HG03280 (cell line): ENCODE measurements around the gene ITM2C.

ENCODE experiments used
- ATAC-seq: cut with Tn5 transposase; IDR thresholded peaks from one replicate; pipeline ENCODE4 v1.9.1; 2021; ENCODE audit warnings: mild to moderate bottlenecking, moderate library complexity; ENCODE audit not compliant: unreplicated experiment

ITM2C gene

GRCh38 chr2:230889911-230890601, 25.3 kb downstream of the ITM2C start:
- ATAC-seq: no peak

DNA sequence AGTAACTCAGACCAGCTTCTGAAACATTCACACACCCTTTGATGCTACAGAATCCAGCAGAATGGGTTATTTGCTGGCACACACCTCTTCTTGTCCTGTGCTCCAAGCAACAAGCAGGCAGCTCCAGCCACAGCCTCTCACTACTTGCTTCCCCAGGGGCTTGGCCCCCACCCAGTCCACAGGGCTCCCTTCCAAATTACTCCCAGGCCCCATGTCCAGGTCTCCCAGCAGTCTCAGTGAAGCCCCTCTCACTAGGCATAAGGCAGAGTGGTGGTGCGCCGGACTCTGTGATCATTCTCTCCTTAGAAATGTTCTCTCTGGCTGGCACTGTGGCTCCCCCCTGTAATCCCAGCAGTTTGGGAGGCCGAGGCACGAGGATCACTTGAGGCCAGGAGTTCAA, 25.9 kb downstream of the ITM2C start:
- ATAC-seq: no peak

DNA sequence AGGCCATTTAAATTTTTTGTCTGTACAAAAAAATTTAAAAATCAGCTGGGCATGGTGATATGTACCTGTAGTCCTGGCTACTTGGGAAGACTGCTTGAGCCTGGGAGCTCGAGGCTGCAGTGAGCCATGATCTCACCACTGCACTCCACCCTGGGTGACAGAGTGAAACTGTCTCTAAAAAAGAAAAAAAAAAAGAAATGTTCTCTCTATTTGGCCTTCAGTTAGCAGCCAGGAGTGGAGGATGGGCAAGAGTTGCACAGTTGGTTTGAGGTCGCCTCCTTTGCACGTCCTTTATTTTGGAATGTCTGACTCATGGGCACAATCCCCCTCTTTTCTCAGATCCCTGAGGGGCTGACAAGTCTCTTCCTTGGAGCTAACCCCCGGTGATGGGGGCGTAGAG, 26.3 kb downstream of the ITM2C start:
- no peak for ATAC-seq

GRCh38 chr2:230891509-230891908, 26.8 kb downstream of the ITM2C start:
- ATAC-seq: no peak

DNA sequence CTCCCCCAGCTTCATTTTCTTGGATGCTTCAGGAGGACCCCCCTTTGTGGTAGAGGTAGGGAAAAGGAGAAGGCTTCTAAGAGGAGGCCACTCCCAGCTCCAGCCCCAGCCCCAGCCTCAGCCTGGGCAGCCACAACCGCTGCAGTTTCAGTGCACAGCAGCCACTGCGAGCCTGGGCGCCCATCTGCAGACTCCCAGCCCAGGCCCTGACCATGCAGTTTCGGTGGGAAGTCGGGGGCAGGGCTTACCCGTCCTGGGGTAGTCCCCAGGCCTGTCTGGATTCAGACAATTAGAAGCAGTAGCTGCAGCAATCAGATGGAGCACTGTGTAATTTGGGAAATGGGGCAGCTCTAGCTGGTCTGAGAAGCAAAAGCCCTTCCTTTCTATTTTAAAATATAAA, 28.6 kb downstream of the ITM2C start:
- peak; percentile 57 for ATAC-seq

DNA sequence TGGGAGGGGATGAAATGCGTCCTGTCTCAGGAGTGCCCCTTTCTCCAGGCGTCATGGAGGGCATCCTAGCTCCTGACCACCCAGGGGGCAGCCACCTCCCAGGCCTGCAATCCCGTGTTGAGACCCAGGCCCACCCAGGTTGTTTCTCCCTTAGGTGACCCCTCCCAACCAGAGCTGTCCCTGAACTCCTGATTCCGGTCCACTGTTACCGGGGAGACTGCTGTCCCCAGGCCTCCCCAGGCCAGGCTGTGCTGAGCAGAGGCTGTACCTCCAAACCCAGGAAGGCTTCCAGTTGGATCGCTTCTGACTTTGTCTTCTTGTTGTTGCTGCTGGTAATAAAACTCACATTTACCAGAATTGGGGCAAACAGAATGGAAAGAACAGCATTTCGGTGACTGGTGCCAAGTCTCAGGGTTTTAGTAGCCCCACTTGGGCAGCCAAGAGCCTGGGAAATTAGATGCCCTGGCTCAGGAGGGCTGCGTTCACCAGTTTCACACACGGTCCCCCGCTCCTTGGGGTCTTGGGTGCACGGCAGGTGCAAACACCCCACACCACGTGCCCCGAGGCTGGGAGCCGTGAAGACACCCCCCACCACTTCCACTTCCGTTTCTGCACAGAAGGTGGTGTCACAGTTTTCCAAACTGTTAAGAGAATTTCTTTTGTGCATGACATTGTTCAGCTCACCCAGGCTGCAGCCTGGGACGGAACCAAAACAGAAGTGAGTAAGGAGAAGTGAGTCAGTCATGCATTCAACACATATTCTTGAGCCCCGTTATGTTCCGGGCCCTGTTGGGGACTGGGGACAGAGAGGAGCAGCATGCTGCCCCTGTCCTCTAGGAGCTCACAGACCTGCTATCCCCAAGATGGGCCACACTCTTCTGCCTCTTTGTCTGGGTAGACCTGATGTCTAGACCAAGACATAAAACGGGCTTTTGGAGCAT, 29.4 kb downstream of the ITM2C start:
- peak; percentile 28 for ATAC-seq

- ATAC-seq: no peak
Measured at GRCh38 chr2:230895536-230896345, 31.0 kb downstream of the ITM2C start.

GRCh38 chr2:230896346-230897115, 31.8 kb downstream of the ITM2C start:
- ATAC-seq: no peak

DNA sequence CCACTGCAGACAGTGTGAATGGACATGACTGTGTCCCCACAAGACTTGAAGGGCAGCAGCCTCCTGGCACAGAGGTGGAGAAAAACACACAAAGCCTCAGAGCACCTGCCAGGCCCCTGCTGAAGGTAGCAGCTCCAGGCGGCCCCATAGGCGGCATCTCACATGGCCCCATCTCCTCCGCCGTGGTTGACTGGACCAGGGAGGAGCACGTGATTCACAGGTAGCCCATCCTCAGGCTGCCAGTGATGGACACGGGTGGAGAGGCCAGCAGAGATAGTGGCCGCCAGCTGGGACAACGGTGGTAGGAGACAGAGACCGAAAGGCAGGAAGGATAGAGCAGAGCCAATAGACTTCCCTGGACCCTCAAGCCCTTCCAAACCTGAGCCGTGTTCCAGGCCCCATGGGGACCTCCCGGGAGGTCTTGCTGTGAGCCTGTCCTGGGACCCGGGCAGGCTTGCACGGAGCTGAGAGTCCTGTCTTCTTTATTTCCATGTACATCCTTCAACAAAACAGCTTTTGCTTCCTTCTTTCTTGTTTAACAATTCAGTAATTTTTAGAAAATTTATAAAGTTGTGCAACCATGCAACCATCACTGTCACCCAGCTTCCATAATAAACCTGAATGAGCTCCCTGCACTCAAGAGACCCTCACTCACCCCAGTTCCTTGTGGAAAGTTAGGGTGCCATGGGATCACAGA, 33.4 kb downstream of the ITM2C start:
- ATAC-seq: no peak

DNA sequence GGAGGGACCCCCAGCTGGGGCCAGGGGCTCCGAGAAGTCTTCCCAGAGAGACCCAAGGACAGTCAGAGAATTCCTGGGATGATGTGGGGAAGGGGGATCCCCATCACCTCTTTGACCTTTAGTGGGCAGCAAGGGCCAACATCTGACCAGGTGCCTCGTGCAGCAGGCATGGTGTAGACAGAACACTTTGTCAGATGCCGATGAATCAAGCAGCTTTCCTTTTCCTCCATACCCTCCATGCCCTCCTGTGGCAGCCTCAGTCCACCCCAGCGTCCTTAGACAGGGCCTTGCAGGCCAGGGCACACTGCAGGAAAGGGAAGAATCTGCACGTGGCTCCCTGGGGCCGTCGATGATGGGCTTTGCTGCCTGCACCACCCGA, 34.0 kb downstream of the ITM2C start:
- no peak for ATAC-seq

GRCh38 chr2:230899287-230899686, 34.5 kb downstream of the ITM2C start:
- no peak for ATAC-seq

GRCh38 chr2:230899786-230900185, 35.0 kb downstream of the ITM2C start:
- no peak for ATAC-seq

- ATAC-seq: no peak
Measured at GRCh38 chr2:230900336-230900995, 35.7 kb downstream of the ITM2C start.

GRCh38 chr2:230901006-230901405, 36.3 kb downstream of the ITM2C start:
- no peak for ATAC-seq

GRCh38 chr2:230902180-230902899, 37.6 kb downstream of the ITM2C start:
- ATAC-seq: no peak

DNA sequence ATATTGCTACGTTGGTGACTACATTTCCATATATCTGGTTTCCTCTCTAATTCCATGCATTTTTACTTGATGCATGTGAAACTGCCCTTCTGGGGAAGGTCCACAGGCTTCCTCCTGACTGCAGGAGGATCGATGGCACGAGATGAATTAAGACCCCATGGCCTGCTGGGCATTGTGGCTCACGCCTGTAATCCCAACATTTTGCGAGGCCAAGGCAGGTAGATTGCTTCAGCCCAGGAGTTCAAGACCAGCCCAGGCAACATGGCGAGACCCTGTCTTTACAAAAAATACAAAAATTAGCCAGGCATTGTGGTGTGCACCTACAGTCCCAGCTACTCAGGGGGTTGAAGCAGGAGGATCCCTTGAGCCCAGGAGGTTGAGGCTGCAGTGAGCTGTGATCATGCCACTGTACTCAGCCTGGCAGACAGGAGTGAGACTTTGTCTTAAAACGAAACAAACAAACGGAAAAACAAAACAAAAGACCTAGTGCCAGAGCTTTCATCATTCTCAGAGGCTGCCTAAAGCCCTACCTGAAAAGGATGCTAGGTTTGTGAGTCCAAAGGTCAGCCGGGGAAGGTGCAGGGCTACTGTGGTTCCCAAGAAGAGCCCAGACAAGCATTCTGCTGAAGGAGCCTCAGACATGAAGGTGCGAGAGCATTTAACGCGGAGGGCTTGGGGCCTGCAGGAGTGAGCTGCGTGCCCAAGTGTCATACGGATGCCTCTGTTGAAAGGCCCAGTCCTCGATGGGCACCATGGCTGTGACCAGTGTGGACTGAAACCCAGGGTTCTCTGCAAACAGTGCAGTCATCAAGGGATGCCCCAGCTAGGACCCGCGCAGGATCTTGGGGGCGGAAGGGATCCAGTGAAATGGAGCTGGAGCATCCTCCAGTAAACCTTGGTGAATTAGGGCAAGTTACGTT, 38.7 kb downstream of the ITM2C start:
- ATAC-seq: no peak

- no peak for ATAC-seq
Measured at GRCh38 chr2:230904856-230905447, 40.2 kb downstream of the ITM2C start.
